GM12801 (cell line): ENCODE results near the gene UVRAG.

ENCODE experiments used
- CTCF ChIP-seq: IDR thresholded peaks from one replicate; pipeline ENCODE4 v1.5.1; 2011; ENCODE audit warnings: control low read depth; ENCODE audit not compliant: insufficient read length; ENCODE audit errors: extremely low read depth

Gene UVRAG

GRCh38 chr11:76140912-76141574 lies 326.0 kb downstream of the UVRAG start:
- TF ChIP-seq CTCF: no peak

- no peak for TF ChIP-seq CTCF
Measured at GRCh38 chr11:76141901-76142588, 327.0 kb downstream of the UVRAG start.

GRCh38 chr11:76143274-76143673 lies 328.3 kb downstream of the UVRAG start:
- TF ChIP-seq CTCF: no peak

- TF ChIP-seq CTCF: no peak
Measured at GRCh38 chr11:76147106-76147740, 332.2 kb downstream of the UVRAG start.

DNA sequence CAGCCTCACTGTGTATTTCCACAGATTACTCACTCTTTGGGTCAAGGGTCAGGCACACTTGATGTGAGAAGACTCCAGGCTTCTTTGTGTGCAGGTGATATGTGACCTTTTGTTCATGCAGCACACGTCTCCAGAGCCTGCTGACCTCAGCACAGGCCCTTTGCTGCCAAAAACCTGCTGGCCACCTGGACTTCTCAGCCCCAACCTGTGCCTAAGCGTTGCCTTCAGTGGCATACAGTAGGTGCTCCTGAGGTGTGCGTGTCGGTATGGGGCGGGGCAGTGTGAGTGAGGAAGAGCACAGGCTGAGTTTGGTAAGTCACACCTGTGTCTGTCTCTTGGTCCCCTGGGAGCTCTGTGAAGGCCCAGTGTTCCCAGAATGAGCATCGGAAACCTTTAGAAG lies 333.2 kb downstream of the UVRAG start:
- TF ChIP-seq CTCF: no peak

- TF ChIP-seq CTCF: no peak
Measured at GRCh38 chr11:76148941-76149613, 334.1 kb downstream of the UVRAG start.

- TF ChIP-seq CTCF: no peak
Measured at GRCh38 chr11:76149713-76150112, 334.7 kb downstream of the UVRAG start.
